Liver (tissue), 9 donors: ENCODE measurements around the gene JAK2. TPM values are rescaled to one million over a fixed set of nuclear protein-coding genes. Genes with fewer than 3 reads are reported as not detected.

Experiments
- DNase-seq: peaks from one replicate; pipeline ENCODE4 v3.0.0-alpha.2; 2017; ENCODE audit warnings: low spot score
- H3K27ac ChIP-seq, 2 donors: one replicate each; pipeline ENCODE4 v1.7.0; 2013; ENCODE audit warnings: inconsistent platforms in 2 of 2, low read length in 2 of 2, control low read depth in 1 of 2, low read depth in 1 of 2, mild to moderate bottlenecking in 1 of 2
- H3K27me3 ChIP-seq, 4 donors: one replicate each; pipeline versions ENCODE4 v1.6.1 to v1.7.0; 2013; ENCODE audit warnings: low read length in 3 of 4, inconsistent platforms in 1 of 4, mild to moderate bottlenecking in 1 of 4, moderate library complexity in 1 of 4; ENCODE audit not compliant: control insufficient read depth in 4 of 4, insufficient read depth in 4 of 4
- H3K36me3 ChIP-seq, 4 donors: one replicate each; pipeline versions ENCODE4 v1.6.1 to v1.7.0; 2013; ENCODE audit warnings: low read length in 3 of 4, mild to moderate bottlenecking in 3 of 4, low read depth in 1 of 4, moderate library complexity in 1 of 4; ENCODE audit not compliant: control insufficient read depth in 4 of 4, insufficient read depth in 3 of 4
- H3K4me1 ChIP-seq, 4 donors: one replicate each; pipeline versions ENCODE4 v1.6.1 to v1.7.0; 2013; ENCODE audit warnings: low read length in 3 of 4, mild to moderate bottlenecking in 3 of 4, moderate library complexity in 1 of 4; ENCODE audit not compliant: control insufficient read depth in 4 of 4, insufficient read depth in 4 of 4
- H3K4me3 ChIP-seq, 3 donors: one replicate each; pipeline versions ENCODE4 v1.6.1 to v1.7.0; 2013; ENCODE audit warnings: low read length in 3 of 3, control low read depth in 1 of 3, low read depth in 1 of 3, mild to moderate bottlenecking in 1 of 3
- H3K9ac ChIP-seq, 2 donors: one replicate each; pipeline ENCODE4 v1.7.0; 2013; ENCODE audit warnings: low read length in 2 of 2, mild to moderate bottlenecking in 2 of 2, moderate library complexity in 2 of 2, control low read depth in 1 of 2, low read depth in 1 of 2
- H3K9me3 ChIP-seq, 4 donors: one replicate each; pipeline versions ENCODE4 v1.6.1 to v1.7.0; 2013; ENCODE audit warnings: low read length in 3 of 4; ENCODE audit not compliant: control insufficient read depth in 4 of 4
- FOXA1 ChIP-seq: IDR thresholded peaks from 2 replicates; pipeline ENCODE4 v1.6.1; 2016; ENCODE audit warnings: antibody characterized with exemption
- GABPA ChIP-seq, 2 donors: IDR thresholded peaks in 1 of 2; conservative IDR thresholded peaks in 1 of 2; 2 replicates each; pipeline ENCODE4 v1.6.1; 2016; ENCODE audit warnings: antibody characterized with exemption in 2 of 2, mild to moderate bottlenecking in 1 of 2, moderate library complexity in 1 of 2
- HNF4A ChIP-seq, 2 donors: conservative IDR thresholded peaks; 2 replicates each; pipeline ENCODE4 v1.6.1; 2016; ENCODE audit warnings: antibody characterized with exemption in 2 of 2, mild to moderate bottlenecking in 2 of 2
- JUND ChIP-seq, 2 donors: IDR thresholded peaks; 2 replicates each; pipeline ENCODE4 v1.6.1; 2016; ENCODE audit warnings: antibody characterized with exemption in 2 of 2
- NR2F2 ChIP-seq: IDR thresholded peaks from 2 replicates; pipeline ENCODE4 v1.6.1; 2016; ENCODE audit warnings: antibody characterized with exemption
- RAD21 ChIP-seq, 2 donors: IDR thresholded peaks; 2 replicates each; pipeline ENCODE4 v1.6.1; 2016; ENCODE audit warnings: antibody characterized with exemption in 2 of 2, mild to moderate bottlenecking in 2 of 2
- REST ChIP-seq: IDR thresholded peaks from 2 replicates; pipeline ENCODE4 v1.6.1; 2016; ENCODE audit warnings: antibody characterized with exemption, mild to moderate bottlenecking
- RXRA ChIP-seq, 2 donors: IDR thresholded peaks; 2 replicates each; pipeline ENCODE4 v1.6.1; 2017 to 2018; ENCODE audit warnings: antibody characterized with exemption in 2 of 2, mild to moderate bottlenecking in 1 of 2
- SP1 ChIP-seq: IDR thresholded peaks from 2 replicates; pipeline ENCODE4 v1.6.1; 2018; ENCODE audit warnings: antibody characterized with exemption, mild to moderate bottlenecking
- TAF1 ChIP-seq: conservative IDR thresholded peaks from 2 replicates; pipeline ENCODE4 v1.6.1; 2016; ENCODE audit warnings: antibody characterized with exemption, mild to moderate bottlenecking
- YY1 ChIP-seq: IDR thresholded peaks from 2 replicates; pipeline ENCODE4 v1.6.1; 2016; ENCODE audit warnings: antibody characterized with exemption, mild to moderate bottlenecking
- ZBTB33 ChIP-seq: IDR thresholded peaks from 2 replicates; pipeline ENCODE4 v1.6.1; 2016; ENCODE audit warnings: antibody characterized with exemption
- WGBS: extraction: QIAGEN DNeasy Blood & Tissue Kit; methylation state at CpG from one replicate; pipeline ENCODE4 v1.1.7; 2013; 5-methylcytosine and 5-hydroxymethylcytosine counted together
- polyA plus RNA-seq, 2 donors: library from polyadenylated mRNA; stranded (reverse) in 1 of 2; unstranded in 1 of 2; fragments of 200-250 nt in 1 of 2; fragments of >200 nt in 1 of 2; fragmentation: Nextera tagmentation in 1 of 2; extraction: Ambion mirVana in 1 of 2; gene quantifications; one replicate each; pipeline versions ENCODE4 v1.2.1 to v1.2.3, GENCODE V29; 2013 to 2015
- total RNA-seq, 2 donors: library from RNA; depleted of rRNA; stranded (reverse); fragments of >200 nt; gene quantifications; one replicate each; pipeline ENCODE4 v1.2.3, GENCODE V29; 2014
- TF ChIP-seq, protein P1 (sequence below): IDR thresholded peaks from 2 replicates; pipeline ENCODE4 v1.6.1; 2016; ENCODE audit warnings: antibody characterized with exemption
- TF ChIP-seq, protein P2 (sequence below): IDR thresholded peaks from 2 replicates; pipeline ENCODE4 v1.6.1; 2016; ENCODE audit warnings: antibody characterized with exemption
- TF ChIP-seq, protein P3 (sequence below): fragments of 150-350 bp; IDR thresholded peaks from 2 replicates; pipeline ENCODE4 v1.5.1; 2017; ENCODE audit warnings: improper control_type of control experiment, low read depth, low read length; ENCODE audit not compliant: missing input control
- donor health status: healthy.
- donor health status: healthy.
- donor health status: healthy.
- donor health status: healthy.
- donor health status: healthy.

Gene JAK2
- total and polyA plus RNA-seq, 4 donors, result 1.5 to 21.5 (median 5.1) TPM

DNA sequence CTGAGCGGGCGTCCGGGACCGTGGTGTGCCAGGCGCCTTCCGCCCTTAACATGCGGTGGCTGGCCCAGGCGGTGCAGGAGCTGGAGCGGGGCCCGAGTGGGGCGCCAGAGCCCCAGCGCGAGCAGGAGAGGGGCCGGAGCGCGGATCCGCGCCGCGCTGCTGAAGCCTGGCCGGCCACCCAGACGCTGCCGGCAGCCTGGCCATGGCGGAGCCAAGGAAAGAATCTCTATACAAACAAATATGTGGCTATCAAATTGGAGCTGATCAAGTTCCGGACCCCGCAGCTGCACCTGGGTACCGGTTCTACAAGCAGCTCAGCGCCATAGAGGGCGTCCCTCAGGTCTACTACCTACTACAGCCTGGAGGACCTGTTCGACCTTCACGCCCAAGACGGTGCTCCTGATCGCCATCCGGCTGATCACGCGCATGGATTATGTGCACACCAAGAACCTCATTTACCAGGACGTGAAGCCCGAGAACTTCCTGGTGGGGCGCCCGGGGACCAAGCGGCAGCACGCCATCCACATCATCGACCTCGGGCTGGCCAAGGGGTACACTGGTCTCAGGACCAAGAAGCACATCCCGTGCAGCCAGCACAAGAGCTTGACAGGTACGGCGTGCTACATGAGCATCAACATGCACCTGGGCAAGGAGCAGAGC is 55.8 kb downstream of the JAK2 start:
- Histone ChIP-seq H3K27me3 (no peaks in the 10 kb centered on the region), H3K9ac (no peak overlapping the region), H3K36me3 (peaks cover 3 to 18% (median 9%) of the 10 kb centered on the region in 4 donors), H3K4me1 (no peaks in the 10 kb centered on the region), H3K4me3 (no peak overlapping the region), H3K9me3 (peaks cover 0 to 7% (median 2%) of the 10 kb centered on the region in 4 donors), H3K27ac (no peak overlapping the region)
- TF ChIP-seq, protein P1, sequence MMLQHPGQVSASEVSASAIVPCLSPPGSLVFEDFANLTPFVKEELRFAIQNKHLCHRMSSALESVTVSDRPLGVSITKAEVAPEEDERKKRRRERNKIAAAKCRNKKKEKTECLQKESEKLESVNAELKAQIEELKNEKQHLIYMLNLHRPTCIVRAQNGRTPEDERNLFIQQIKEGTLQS, result no peak
- TF ChIP-seq, protein P2, sequence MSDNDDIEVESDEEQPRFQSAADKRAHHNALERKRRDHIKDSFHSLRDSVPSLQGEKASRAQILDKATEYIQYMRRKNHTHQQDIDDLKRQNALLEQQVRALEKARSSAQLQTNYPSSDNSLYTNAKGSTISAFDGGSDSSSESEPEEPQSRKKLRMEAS, result no peak
- TF ChIP-seq, protein P3, sequence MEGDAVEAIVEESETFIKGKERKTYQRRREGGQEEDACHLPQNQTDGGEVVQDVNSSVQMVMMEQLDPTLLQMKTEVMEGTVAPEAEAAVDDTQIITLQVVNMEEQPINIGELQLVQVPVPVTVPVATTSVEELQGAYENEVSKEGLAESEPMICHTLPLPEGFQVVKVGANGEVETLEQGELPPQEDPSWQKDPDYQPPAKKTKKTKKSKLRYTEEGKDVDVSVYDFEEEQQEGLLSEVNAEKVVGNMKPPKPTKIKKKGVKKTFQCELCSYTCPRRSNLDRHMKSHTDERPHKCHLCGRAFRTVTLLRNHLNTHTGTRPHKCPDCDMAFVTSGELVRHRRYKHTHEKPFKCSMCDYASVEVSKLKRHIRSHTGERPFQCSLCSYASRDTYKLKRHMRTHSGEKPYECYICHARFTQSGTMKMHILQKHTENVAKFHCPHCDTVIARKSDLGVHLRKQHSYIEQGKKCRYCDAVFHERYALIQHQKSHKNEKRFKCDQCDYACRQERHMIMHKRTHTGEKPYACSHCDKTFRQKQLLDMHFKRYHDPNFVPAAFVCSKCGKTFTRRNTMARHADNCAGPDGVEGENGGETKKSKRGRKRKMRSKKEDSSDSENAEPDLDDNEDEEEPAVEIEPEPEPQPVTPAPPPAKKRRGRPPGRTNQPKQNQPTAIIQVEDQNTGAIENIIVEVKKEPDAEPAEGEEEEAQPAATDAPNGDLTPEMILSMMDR, result no peak
- TF ChIP-seq GABPA (IDR thresholded peaks at IDR 0.05 in 1 of 2, conservative IDR thresholded peaks at IDR 0.05 in 1 of 2) (no peak), REST (no peak), TAF1 (no peak), RAD21 (IDR thresholded peaks at IDR 0.05) (no peak), JUND (IDR thresholded peaks at IDR 0.05) (no peak), NR2F2 (no peak)
- 97% methylated on average over 47 of the region's 47 CpGs for WGBS
- DNase-seq, result no peak

- WGBS, result 98% methylated on average over 48 of the region's 48 CpGs
- TF ChIP-seq ZBTB33 (no peak), RXRA (IDR thresholded peaks at IDR 0.05) (no peak), RAD21 (IDR thresholded peaks at IDR 0.05) (no peak), YY1 (no peak), FOXA1 (no peak), TAF1 (no peak), JUND (IDR thresholded peaks at IDR 0.05) (no peak), SP1 (no peak), NR2F2 (no peak), GABPA (IDR thresholded peaks at IDR 0.05 in 1 of 2, conservative IDR thresholded peaks at IDR 0.05 in 1 of 2) (no peak), HNF4A (conservative IDR thresholded peaks at IDR 0.05) (no peak)
- TF ChIP-seq, protein P2, result no peak
- no peak overlapping the region for H3K27ac ChIP-seq
- DNase-seq, result no peak
- H3K36me3 ChIP-seq, result peaks cover 3 to 18% (median 9%) of the 10 kb centered on the region in 4 donors
- no peaks in the 10 kb centered on the region for H3K27me3 ChIP-seq
- no peak overlapping the region for H3K9ac ChIP-seq
- peaks cover 0 to 7% (median 2%) of the 10 kb centered on the region in 4 donors for H3K9me3 ChIP-seq
- no peak overlapping the region for H3K4me3 ChIP-seq
- no peaks in the 10 kb centered on the region for H3K4me1 ChIP-seq
Observed at GRCh38 chr9:5041390-5042115, 56.5 kb downstream of the JAK2 start.
